Lower leg skin (tissue), 3 donors: Measurements from ENCODE around the gene MYO10.

Experiments
- CTCF ChIP-seq, 3 donors: fragments of 450-650 bp; IDR thresholded peaks; one replicate each; pipeline ENCODE4 v1.5.1; 2016; ENCODE audit warnings: antibody characterized with exemption in 3 of 3, mild to moderate bottlenecking in 3 of 3, moderate library complexity in 2 of 3
- POLR2A ChIP-seq, 2 donors: fragments of 450-650 bp; IDR thresholded peaks; one replicate each; pipeline ENCODE4 v1.6.1; 2016 to 2017; ENCODE audit warnings: antibody characterized with exemption in 2 of 2, mild to moderate bottlenecking in 1 of 2, moderate library complexity in 1 of 2

DNA sequence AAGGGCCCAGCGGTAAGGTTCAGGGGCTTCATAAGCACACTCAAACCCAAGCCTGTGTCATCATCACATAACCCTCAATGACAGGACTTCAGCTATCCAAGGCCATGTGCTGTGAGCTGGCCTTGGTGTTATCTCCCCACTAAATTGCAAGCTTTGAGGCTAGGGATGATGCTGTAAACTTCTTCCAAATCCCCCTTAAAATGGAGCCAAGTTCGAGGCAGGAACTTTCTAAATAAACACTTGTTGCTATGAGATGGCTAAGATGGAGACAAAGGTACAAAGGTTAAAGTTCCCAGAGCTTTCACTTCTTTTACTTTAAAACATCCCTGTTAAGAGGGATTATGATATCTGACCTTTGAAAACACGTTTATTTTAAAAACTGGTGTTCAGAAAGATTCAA, 123.6 kb downstream of the MYO10 start:
- TF ChIP-seq CTCF (IDR thresholded peaks at IDR 0.05) (no peak), POLR2A (IDR thresholded peaks at IDR 0.05) (no peak)
